DMS53 (cell line): ENCODE measurements around the gene C13orf46.

ENCODE experiments used
- DNase-seq: peaks from one replicate; lab custom pipeline; 2025; lab: John Stamatoyannopoulos, UW

Gene C13orf46

GRCh38 chr13:113954046-113954835 is 19.6 kb downstream of the C13orf46 start:
- no peak for DNase-seq

DNA sequence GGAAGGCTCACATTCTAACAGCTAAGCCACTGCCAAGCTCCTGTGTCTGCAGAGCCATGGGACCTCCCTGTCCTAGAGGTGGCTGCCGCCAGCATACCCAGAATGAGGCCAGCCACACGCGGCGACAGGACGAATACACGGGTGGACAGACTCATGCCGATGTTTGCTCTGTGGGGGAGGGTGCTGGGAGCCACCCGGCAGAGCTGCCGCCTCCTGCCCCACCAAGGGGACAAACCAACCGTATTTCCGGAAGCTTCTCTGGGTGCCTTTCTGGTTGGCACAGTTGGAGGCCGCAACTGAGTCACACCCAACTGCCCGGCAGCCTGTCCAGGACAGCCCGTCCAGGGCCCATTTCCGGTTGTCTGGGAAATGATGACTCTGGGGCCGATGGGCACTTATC is 20.3 kb downstream of the C13orf46 start:
- no peak for DNase-seq

- no peak for DNase-seq
Observed at GRCh38 chr13:113952983-113953520, 20.8 kb downstream of the C13orf46 start.

DNA sequence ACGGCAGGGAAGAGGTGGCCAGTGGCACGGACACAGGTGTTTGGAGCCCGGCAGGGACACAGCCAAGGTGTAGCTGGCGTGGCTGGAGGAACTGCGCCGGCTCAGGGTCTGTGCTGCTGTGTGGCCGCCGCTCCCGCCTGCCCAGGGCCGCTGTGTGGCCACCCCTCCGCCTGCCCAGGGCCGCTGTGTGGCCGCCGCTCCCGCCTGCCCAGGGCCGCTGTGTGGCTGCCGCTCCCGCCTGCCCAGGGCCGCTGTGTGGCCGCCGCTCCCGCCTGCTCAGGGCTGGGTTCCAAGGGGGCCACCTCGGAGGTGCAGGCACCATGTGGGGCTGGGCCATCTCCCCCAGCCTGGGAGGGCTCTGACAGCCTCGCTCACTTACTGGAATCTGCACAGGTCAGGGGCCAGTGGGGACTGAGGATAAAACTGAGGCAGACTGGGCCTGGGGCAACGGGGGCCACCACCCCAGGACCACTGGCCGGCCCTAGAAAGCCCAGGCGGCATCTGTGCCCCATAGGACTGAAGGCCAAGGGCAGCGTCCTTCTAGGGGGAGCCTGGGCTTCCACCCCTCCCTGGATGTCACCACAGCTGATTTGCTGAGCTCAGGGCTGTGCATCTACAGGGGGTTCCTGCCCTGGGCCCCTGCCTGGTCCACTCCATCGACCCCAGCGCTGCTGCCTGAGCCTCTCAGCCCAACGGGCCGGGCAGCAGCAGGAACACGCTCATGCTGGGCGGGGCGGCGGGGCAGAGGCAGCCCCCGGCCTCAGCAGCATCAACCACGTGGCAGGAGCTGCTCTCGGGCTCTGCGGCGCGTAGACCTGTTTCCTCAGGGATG is 21.5 kb downstream of the C13orf46 start:
- no peak for DNase-seq

GRCh38 chr13:113951246-113951999 is 22.5 kb downstream of the C13orf46 start:
- DNase-seq = peak; percentile 77

DNA sequence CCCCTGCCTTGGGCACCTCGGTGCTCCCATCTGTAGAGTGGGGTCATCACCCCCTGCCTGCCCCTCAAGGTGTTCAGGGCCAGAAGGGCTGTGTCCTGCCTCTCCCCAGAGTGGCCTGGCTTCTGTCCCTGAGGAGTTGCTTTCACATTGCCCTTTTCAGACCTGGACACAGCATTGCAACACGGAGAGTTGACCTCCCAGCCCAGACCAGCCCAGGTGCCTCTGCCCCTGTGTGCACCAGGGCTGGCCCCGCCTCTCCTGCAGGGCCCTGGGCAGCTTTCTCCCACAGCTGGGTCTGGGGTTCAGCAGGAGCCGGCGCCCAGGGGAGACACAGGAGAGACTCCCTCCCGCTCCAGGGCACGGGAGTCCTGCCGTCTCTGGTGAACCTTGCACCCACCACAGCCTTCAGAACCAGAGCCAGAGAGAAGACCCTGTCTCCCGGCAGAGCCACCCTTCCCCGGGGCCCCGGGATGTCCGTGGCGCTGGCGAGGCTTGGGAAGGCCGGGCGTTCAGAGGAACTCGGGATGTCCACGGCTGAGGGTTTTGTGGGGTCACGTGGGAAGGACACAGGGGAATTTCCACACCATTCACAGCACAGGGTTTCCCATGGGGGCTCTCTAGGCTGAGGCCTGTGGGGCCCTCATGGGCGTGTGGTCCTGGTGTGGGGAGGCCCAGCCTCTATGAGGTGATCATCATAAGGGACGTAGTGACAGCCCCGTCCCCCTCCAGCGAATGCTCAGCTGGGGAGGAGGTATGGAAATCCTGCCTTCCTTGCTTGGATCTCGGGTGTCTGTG is 23.2 kb downstream of the C13orf46 start:
- no peak for DNase-seq

- no peak for DNase-seq
Observed at GRCh38 chr13:113949546-113949945, 24.3 kb downstream of the C13orf46 start.

- no peak for DNase-seq
Observed at GRCh38 chr13:113948034-113948742, 25.7 kb downstream of the C13orf46 start.

DNA sequence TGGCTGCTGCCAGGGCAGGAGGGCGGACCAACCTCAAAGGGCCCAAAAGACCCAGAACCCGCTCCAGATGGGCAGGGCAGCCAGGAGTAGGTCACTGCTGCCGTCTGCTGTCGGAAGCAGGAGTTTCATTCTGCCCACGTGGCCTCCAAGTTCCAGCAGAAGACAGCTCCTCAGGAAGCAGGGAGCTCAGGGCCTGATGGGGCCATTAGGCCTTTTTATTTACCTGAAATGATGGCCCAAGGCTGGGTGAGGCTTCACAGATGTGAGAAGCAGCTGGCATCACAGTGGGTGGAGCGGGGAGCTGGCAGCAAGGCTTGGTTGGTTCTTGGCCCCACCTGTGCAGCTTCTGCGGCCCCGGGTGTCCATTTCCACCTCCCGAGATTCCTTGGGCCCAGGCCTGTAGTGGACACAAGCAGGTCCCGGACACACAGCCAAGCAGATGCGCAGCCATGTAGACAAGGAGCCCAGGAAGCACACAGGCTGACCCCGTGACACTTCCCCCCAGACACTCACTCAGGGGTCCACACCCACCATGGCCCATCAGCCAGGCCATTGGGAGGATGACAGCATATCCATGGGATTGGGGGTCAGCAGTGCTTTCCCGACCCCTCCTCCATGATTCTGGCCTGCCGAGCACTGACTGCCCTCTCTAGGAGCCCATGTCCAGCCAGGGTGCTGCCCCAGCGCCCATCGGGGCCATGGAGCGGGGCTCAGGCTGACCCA is 26.4 kb downstream of the C13orf46 start:
- DNase-seq = no peak

DNA sequence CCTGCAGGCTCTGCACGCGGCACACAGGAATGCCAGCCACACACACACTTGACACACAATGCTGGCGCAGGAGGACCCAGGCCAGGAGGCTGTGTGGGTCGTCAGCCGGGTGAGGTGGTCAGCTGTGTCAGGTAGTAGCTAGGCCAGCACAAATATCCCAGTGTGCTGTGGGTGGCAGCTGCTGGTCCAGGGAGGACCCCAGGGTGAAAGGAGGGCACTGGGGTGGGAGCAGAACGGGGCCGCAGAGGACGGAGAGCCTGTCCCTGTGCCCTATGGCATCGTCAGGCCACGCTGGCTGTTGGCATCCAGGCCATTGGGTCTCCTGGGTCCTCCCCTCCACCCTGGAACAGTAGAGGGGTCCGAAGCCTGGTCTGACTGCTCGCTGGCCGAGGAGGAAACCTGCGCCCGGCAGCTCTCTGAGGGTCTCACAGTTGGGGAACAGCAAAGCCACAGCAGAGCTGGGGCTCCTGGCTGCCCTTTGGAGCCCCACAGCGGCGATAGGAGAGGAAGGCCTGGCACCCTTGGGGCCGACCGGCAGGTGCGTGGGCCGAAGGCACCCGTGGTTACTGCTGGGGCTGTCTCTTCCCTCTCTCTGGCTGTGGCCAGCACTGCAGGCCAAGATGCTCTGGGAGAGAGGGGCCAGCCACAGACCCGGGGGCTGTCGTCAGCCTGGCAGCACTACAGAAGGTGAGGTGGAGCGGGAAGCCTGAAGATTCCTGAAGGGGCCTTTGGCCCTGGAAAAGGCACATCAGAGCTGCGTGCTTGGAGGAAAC is 27.3 kb downstream of the C13orf46 start:
- no peak for DNase-seq

DNA sequence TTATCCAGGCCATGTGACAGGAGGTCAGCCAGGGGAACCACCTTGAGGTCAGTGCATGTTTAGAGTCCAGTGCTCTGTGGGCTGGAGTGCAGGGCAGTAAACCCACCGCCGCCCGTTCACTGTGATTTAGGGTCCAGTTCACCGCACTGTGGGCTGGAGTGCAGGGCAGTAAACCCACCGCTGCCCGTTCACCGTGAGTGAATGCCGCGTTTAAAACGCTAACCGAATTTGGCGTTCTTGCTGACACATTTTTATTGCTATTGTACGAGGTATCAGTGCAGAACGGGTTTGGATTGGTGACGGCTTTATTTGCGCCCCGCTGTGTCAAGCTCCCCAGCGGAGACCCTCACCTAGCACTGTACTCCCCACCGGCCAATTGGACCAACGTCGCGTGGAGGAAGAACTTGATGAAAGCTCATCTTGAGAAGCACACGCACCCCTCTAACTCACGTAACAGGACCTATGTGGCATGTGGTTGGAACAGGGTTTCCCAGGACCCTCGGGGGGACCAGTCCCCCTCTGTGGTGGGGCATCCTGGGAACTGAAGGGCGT is 27.9 kb downstream of the C13orf46 start:
- DNase-seq = no peak

DNA sequence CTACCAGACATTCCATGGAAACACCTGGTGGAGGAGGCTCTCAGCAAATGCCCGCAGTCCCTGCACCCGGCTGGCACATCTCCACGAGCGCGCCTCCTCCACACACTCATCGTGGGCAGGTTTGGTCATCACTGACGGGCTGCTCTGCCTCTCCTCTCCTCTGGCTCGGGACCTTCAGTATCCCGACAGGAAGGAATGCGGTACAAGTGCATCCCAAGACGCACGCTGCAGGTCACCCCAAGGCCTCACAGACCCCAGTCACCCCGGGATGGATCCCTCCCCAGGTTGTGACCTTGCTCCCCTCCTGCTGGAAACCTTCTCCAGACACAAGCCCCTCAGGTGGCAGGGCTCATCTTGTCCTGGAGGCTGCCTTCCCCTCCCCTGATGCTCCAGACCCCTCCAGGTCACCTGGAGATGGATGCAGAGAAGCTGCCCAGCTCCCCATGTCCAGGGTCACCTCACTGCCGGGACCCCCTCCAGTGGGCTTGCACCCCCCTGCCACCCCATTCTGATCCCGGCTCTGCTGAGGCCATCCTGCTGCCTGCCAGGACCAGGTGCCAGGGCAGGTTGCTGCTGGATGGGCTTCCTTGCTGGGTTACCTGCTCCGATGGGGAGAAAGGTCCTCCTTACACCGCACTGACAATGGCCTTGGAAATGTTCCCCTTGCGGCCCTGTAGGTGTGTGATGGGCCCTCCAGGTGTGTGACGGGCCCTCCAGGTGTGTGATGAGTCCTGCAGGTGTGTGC is 29.9 kb downstream of the C13orf46 start:
- DNase-seq = no peak

- DNase-seq = no peak
Observed at GRCh38 chr13:113942591-113943103, 31.2 kb downstream of the C13orf46 start.

- peak; percentile 9 for DNase-seq
Observed at GRCh38 chr13:113941571-113942191, 32.2 kb downstream of the C13orf46 start.

DNA sequence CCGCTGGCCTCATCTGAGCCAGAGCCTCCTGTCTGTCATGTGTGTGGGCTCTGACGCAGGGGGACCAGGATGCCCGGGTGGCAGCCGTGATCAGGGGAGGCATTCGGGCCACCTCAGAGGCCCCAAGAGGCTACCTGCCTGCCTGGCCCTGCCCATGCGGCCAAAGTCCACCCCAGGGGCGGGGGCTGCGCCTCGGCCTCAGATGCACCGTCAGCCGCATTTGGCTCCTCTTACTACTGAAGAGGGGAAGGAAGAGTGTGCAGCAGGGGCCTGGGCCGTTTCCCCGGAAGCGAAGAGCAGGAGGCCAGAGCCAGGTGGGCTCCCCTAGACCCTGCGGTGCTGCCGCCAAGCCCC is 34.0 kb downstream of the C13orf46 start:
- no peak for DNase-seq

DNA sequence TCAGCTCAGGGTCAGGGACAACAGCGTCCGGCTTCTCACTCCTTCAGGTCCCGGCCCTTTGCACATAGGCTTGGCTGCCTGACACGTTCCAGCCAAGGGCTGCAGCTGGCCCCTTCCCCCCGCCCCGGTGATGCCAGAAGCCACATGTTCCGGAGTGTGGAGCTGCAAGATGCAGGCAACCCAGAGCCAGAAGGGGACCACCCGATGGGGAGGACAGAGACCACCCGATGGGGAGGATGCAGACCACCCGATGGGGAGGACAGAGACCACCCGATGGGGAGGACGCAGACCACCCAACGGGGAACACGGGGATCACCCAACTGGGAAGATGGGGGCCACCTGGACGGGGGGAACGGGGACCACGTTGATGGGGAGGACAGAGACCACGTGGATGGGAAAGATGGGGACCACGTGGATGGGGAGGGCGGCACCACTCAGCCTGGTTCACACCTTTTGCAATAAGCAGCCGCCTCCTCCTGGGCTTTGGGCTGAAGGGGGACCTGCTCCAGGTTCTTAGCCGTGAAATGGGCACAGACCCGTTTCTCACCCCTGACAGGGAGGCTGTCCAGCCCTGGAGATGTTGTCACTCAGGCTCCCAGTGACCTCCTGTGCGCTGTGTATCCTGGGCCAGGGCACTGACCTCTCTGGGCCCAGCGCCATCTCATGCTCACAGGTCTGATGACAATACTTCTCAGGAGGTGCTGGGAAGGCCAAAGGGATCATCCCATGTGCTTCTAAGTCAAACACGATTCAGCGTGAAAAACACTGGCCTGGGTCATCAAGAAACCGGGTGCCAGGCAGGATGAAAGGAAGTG is 34.5 kb downstream of the C13orf46 start:
- no peak for DNase-seq

GRCh38 chr13:113938716-113939115 is 35.2 kb downstream of the C13orf46 start:
- DNase-seq = no peak
